Neutrophil (primary cell): ENCODE results near the gene ARHGEF7.

Experiments
- H3K27ac ChIP-seq: fragments of 200-600 bp; sonication (generic); 2 replicates; pipeline ENCODE4 v1.5.1; 2016; ENCODE audit warnings: mild to moderate bottlenecking, moderate library complexity
- H3K27me3 ChIP-seq: fragments of 200-600 bp; sonication (generic); 2 replicates; pipeline ENCODE4 v1.6.0; 2016; ENCODE audit warnings: mild to moderate bottlenecking
- H3K36me3 ChIP-seq: fragments of 200-600 bp; sonication (generic); 2 replicates; pipeline ENCODE4 v1.5.1; 2017
- H3K4me1 ChIP-seq, 2 experiments: fragments of 200-600 bp in 1 of 2; sonication (generic) in 1 of 2; 1 replicate in 1 of 2; 2 replicates in 1 of 2; pipeline versions ENCODE4 v1.5.1 to v1.6.1; 2013 to 2016; ENCODE audit warnings: low read depth in 1 of 2, low read length in 1 of 2, mild to moderate bottlenecking in 1 of 2, moderate library complexity in 1 of 2; ENCODE audit not compliant: control insufficient read depth in 1 of 2, insufficient read depth in 1 of 2
- H3K4me3 ChIP-seq, 2 experiments: fragments of 200-600 bp in 1 of 2; sonication (generic) in 1 of 2; 1 replicate in 1 of 2; 2 replicates in 1 of 2; pipeline ENCODE4 v1.5.1; 2013 to 2016; ENCODE audit warnings: low read depth in 1 of 2, low read length in 1 of 2, mild to moderate bottlenecking in 1 of 2, moderate library complexity in 1 of 2
- H3K9me3 ChIP-seq: fragments of 200-600 bp; sonication (generic); 2 replicates; pipeline ENCODE4 v1.5.1; 2016
- CTCF ChIP-seq: fragments of 200-600 bp; sonication (generic); IDR thresholded peaks from 2 replicates; pipeline ENCODE4 v1.5.1; 2016; ENCODE audit warnings: antibody characterized with exemption

Gene ARHGEF7

GRCh38 chr13:111314852-111315251 lies 199.7 kb downstream of the ARHGEF7 start:
- Histone ChIP-seq H3K4me1 (no peaks in the 10 kb centered on the region), H3K9me3 (no peaks in the 10 kb centered on the region), H3K4me3 (no peak overlapping the region), H3K27ac (no peak overlapping the region), H3K27me3 (no peaks in the 10 kb centered on the region), H3K36me3 (no peaks in the 10 kb centered on the region)
- no peak for TF ChIP-seq CTCF

GRCh38 chr13:111315347-111315995 lies 200.4 kb downstream of the ARHGEF7 start:
- TF ChIP-seq CTCF, result no peak
- Histone ChIP-seq H3K9me3 (no peaks in the 10 kb centered on the region), H3K27ac (no peak overlapping the region), H3K4me3 (no peak overlapping the region), H3K27me3 (peaks cover 2% of the 10 kb centered on the region), H3K4me1 (no peaks in the 10 kb centered on the region), H3K36me3 (no peaks in the 10 kb centered on the region)

- no peak overlapping the region for H3K4me3 ChIP-seq
- H3K4me1 ChIP-seq, result no peaks in the 10 kb centered on the region
- TF ChIP-seq CTCF, result no peak
- H3K9me3 ChIP-seq, result no peaks in the 10 kb centered on the region
- H3K27ac ChIP-seq, result no peak overlapping the region
- peaks cover 9% of the 10 kb centered on the region for H3K27me3 ChIP-seq
- H3K36me3 ChIP-seq, result no peaks in the 10 kb centered on the region
These were observed 201.1 kb downstream of the ARHGEF7 start for GRCh38 chr13:111316161-111316730.

DNA sequence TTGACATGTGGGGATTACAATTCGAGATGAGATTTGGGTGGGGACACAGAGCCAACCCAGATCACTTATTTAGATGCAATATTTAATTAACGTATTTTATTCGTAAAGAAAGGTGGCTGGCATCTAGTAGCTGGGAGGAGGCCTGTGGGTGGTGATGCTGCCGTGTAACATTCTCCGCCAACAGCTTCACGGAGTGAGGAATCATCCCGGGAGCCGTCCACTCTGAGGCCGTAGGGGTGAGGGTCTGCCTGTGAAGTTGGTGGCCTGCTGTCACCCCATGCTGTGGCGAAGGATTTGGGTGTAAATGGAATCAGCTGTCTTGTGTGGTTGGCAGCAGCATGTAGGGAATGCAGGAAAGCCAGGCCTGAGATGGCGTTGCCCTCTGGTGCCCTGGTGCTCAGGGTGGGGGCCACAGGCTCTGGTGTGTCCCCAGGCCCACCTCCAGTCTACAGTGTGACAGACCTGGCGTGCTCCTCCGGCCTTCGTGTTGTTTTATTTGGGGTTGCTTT lies 202.0 kb downstream of the ARHGEF7 start:
- no peaks in the 10 kb centered on the region for H3K9me3 ChIP-seq
- no peak overlapping the region for H3K27ac ChIP-seq
- H3K27me3 ChIP-seq, result peaks cover 9% of the 10 kb centered on the region
- H3K36me3 ChIP-seq, result no peaks in the 10 kb centered on the region
- no peak overlapping the region for H3K4me3 ChIP-seq
- no peaks in the 10 kb centered on the region for H3K4me1 ChIP-seq
- TF ChIP-seq CTCF, result no peak

DNA sequence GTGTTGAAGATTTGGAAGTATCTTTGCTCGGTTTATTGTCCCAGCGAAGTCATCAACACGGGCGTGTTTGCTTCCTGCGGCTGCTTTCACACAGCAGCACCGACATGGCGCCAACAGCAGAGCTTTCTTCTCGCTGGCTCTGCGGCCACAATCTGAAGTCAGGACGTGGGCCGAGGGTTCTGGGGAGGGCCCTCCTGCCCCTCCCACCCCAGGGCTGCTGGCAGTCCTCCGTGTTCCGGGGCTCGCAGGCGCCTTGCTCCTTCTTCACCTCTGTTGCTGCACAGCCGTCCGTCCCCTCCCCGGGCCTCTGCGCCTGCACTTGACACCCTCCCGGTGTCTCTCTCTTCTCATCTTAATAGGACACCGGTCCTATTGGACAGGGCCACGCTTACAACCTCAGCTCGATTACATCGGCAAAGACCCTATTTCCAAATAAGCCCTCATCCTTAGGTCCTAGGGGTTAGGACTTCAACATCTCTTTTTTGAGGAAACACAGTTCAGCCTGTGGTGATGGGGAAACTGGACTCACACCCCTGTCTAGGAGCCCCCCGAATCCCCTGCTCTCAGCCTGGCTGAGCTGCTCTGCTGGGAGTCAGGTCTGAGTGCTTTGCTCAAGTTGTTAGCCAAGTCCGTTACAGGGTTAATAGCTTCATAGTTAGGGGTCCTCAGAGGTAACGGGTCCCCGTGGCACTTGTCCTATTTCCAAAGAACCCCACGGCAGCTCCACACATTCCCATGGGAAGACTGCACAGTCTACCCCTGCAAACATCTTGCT lies 202.6 kb downstream of the ARHGEF7 start:
- TF ChIP-seq CTCF, result no peak
- Histone ChIP-seq H3K27ac (no peak overlapping the region), H3K27me3 (peaks cover 9% of the 10 kb centered on the region), H3K4me3 (no peak overlapping the region), H3K4me1 (no peaks in the 10 kb centered on the region), H3K9me3 (no peaks in the 10 kb centered on the region), H3K36me3 (no peaks in the 10 kb centered on the region)
